NCI-H524 (cell line): ENCODE measurements around the gene WWP2.
"Not testable (repeated sequence)": the region's sequence is repeated elsewhere in the genome, so short reads cannot be mapped to it uniquely, and the experiment has no call there.

Experiments
- DNase-seq, 2 experiments: peaks; one replicate each; lab custom pipeline; 2025; lab: John Stamatoyannopoulos, UW

WWP2 gene

DNA sequence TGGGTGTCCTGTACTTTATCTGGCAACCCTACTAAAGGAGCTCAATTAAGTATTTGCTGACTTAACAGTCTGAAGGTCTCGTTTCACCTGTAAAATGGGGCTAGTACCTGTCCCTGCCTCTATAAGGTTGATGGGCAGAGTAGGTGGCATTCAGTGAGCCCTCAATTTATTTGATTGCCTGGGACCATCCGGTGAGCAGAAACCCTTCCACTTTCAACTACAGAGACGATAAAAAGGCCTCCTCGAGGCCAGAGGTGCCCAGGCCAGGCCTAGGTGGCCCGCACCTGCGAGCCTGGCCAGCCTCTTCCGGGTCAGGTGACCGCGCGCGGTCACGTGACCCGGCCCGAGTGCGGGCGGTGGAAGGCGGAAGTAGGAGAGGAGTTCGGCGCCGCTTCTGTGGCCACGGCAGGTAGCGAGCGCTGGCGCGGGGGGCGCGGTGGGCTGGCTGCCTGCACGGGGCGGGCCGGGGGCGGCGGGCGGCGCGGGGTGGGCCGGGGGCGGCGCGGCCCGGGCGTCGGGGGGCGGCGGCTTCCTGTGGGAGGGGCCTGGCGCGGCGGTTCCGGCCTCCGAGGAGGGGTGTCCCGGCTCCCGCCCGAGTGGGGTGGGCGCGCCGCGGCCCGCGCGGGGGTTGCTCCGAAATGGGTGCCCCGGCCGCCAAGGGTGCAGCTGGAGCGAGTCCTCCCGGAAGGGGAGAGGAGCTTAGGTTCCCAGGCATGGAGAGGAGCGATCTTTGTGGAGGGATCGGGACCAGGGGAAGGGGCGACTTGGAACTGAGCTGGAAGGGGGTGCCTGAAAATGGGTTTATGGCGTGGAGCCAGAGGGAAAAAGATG lies at the start of gene WWP2:
Gene WWP2, plus strand, starts transcription at position 350 of the 831 bp plus-strand sequence. CDS start 24,679 bp downstream, outside the sequence.
- DNase-seq: peak; percentile 50 to 87

- no peak for DNase-seq
Observed at GRCh38 chr16:69712914-69713581, 49.1 kb upstream of the WWP2 start.

GRCh38 chr16:69717066-69717465 lies 45.1 kb upstream of the WWP2 start:
- no peak for DNase-seq

GRCh38 chr16:69718111-69718764 lies 43.9 kb upstream of the WWP2 start:
- DNase-seq: no peak

GRCh38 chr16:69720822-69721430 lies 41.2 kb upstream of the WWP2 start:
- DNase-seq: no peak

DNA sequence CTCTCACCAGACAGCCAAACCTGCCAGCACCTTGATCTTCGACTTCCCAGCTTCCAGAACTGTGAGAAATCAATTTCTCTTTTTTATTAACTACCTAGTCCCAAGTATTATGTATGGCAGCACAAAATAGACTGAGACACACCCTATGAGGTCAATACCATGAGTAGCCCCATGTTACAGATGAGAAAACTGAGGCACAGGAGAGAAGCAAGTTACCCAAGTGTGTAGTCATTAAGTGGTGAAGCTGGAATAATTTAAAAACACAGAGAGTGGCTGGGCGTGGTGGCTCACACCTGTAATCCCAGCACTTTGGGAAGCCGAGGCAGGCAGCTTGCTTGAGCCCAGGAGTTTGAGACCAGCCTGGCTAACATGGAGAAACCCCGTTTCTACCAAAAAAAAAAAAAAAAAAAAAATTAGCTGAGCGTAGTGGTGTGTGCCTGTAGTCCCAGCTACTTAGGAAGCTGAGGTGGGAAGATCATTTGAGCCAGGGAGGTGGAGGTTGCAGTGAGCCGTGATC lies 40.6 kb upstream of the WWP2 start:
- no peak for DNase-seq

DNA sequence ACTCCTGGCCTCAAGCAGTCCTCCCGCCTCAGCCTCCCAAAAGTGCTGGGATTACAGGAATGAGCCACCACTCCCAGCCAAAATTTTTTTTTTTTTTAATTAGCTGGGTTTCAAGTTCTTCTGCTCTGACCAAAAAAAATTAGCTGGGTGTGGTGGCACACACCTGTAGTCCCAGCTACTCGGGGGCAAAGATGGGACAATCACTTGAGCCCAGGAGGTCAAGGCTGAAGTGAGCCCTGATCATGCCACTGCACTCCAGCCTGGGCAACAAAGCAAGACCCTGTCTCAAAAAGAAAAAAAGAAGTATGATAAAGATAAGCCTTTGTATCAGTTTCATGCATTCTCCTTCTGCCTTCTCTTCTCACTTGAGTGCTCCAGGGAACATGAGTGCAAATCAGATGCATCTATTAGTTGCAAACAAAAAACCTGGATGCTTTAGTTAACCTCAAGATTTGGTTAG lies 37.7 kb upstream of the WWP2 start:
- no peak for DNase-seq

DNA sequence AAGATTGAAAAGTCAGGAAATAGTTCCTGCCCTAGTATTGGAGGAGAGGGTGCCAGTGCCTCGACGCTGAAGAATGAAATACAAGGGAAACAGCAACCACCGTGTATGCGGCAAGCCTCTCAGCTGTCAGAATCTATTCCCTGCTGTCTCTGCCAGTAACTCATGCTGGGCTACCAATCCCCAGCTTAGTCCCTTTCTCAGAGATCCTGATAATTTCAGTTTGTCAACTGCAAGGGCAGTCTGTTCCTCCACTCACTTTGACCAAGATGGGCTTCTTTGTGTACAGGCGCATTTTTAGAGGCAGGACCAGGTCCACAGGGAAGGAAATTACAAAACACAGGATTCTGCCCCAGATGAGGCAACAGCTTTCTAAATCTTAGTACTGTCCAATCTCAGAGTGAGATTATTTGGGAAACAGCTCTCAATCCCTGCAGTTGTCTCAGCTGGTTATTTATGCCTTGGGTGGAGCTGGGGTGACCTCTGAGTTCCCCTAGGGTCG lies 37.1 kb upstream of the WWP2 start:
- DNase-seq: no peak

- DNase-seq: no peak
Observed at GRCh38 chr16:69725480-69726312, 36.4 kb upstream of the WWP2 start.

DNA sequence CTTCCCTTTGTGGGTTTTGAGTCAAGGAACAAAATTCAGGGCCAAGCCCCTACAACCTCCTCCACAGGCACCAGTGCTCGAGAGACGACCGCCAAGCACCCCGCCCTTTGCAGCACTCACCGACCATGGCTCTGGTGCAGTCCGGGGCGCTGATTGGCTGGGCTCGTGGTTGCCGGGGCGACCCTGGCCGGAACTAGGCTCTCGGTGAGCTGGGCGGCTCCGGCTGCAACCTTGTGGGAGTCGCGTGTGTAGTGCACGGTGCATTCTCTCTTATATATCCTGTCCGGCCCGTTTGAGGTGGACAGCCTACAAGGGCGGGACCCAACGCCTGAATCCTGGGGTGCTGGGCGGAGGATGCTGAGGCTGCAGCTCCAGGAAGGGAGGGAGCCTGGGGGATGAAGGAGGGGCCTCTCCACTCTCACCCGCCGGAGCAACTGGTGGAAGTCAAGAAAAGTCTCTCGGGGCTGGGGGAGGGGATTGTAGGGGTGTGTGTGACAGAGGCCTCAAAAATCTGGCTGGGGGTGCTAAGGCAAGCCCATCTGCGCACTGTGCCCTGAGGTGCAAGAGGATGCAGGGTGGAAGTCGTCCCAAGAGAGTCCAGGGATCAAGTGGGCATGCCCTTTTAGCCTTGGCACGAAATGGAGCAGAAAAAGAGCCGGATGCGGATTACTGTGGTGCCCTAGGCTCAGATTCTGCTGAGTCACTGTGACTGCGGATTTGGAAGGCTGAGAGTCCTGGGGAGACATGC lies 35.6 kb upstream of the WWP2 start, which contains the start of gene NQO1:
Gene NQO1, minus strand, starts transcription at position 248 of the 748 bp plus-strand sequence. Its CDS starts 121 bp downstream, at position 127.
- DNase-seq: peak; percentile 93 to 94

- no peak for DNase-seq
Observed at GRCh38 chr16:69727916-69728270, 34.2 kb upstream of the WWP2 start.

GRCh38 chr16:69729030-69729429 lies 33.1 kb upstream of the WWP2 start:
- not testable (repeated sequence) for DNase-seq

GRCh38 chr16:69731280-69731679 lies 30.9 kb upstream of the WWP2 start:
- not testable (repeated sequence) for DNase-seq

DNA sequence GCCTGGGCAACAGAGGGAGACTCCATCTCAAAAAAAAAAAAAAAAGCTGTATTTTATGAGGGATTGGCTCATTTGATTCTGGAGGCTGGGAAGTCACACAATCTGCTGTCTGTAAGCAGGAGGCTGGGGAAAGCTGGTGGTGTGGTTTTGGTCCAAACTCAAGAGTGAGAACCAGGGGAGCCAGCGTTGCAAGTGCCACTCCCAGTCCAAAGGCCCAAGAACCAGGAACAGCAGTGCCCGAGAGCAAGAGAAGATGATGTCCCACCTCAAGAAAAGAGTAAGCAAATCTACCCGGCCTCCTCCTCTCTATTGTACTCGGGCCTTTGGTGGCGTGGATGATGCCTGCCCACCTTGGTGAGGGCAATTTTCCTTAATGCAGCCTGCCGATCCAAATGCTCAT lies 30.0 kb upstream of the WWP2 start:
- DNase-seq: no peak

DNA sequence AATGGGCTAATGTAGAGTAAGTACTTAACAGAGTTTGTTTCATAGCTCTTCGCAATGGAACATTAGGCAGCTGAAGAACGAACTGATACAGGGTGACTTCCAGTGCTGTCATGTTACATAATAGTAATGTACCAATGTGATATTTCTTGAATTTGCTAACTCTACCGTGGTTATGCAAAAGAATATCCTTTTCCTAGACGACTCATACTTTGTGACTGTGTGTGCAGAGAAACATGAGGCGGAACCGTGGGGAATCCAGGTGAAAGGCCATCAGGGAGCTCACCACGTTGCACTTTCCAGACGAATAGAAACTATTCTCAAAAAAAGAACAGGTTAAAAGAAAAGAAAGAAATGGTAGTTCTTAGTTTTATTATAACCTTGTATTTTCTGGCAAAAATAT lies 20.6 kb upstream of the WWP2 start:
- DNase-seq: no peak

GRCh38 chr16:69741951-69742904 lies 19.9 kb upstream of the WWP2 start:
- DNase-seq: no peak

DNA sequence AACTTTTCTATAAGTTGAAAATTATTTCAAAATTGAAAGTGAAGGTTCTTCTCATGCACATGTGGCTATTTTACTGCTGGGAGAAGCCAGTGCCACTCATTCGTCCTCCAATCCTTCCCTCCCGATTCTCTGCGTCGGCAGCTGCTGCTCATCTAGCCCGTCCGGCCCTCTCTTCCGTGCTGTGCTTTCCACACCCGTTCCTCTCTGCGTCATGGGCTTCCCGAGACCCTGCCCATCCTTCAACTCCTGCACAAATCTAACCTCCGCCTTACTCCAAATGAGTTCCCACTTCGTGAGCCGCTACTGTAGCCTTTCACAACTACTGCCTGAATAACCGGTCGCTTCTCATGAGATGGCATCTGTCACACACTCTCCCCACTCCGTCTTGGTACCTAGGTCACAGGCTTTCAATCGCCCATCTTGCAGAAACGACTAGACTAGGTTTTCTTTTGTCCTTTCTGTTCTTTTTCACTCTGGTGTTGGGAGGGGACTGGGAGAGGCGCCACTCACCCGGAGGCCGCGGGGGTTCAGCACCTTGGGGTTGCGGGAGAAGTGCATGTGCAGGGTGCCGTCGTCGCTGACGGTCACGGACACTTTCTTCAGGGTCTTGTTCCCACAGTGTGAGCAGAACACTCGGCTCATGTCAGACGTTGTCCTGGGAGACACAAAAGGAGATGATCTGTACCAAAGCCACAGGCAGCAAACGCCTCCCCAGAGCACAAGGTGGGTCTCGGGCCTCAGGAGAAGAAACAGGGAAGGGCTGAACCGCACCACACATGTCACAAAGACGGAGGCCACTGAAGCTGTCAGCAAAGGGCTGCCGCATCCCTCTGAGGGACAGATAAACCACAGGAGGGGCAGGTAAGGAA lies 17.5 kb upstream of the WWP2 start:
- DNase-seq: no peak

DNA sequence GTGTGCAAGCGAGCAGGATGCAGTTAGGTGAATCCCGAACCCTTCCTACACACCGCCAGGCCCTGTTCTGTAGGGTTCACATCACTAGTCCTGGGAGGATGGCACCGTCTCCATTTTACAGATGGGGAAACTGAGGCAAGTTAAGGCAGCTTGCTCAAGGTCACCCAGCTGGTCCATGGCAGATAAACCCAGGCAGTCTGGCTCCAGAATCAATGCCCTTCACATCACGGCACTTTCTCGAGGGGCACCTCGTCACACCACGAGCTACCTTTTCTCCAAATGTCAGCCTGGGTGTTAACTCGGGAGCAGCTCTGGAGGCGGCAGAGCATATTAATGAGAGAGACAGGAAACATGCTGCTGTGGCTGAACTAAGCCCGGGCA lies 16.9 kb upstream of the WWP2 start:
- DNase-seq: no peak
